DND-41 (cell line): ENCODE results near the gene GPR108.
"Not testable (repeated sequence)": the region's sequence is repeated elsewhere in the genome, so short reads cannot be mapped to it uniquely, and the experiment has no call there.

Experiments used
- ATAC-seq: fragments of 200-7000 bp; cut with Tn5 transposase; 3 replicates; pipeline ENCODE4 v1.9.1; 2021; ENCODE audit warnings: low read depth; ENCODE audit not compliant: insufficient read depth
- DNase-seq: peaks from one replicate; pipeline ENCODE4 v3.0.0-alpha.2; 2020
- H2AFZ ChIP-seq: 2 replicates; pipeline ENCODE4 v1.6.0; 2012; ENCODE audit warnings: low read depth, low read length
- H3K27ac ChIP-seq: 2 replicates; pipeline ENCODE4 v1.5.1; 2012; ENCODE audit warnings: low read length, inconsistent platforms
- H3K27me3 ChIP-seq: fragments of 200-600 bp; sonication (generic); 2 replicates; pipeline ENCODE4 v1.6.0; 2012; ENCODE audit warnings: low read length, mild to moderate bottlenecking, inconsistent platforms; ENCODE audit not compliant: insufficient read depth, poor library complexity
- H3K36me3 ChIP-seq: 2 replicates; pipeline ENCODE4 v1.5.1; 2012; ENCODE audit warnings: low read length, inconsistent platforms; ENCODE audit not compliant: insufficient read depth
- H3K4me1 ChIP-seq: 2 replicates; pipeline ENCODE4 v1.5.1; 2012; ENCODE audit warnings: mild to moderate bottlenecking, low read length; ENCODE audit not compliant: insufficient read depth
- H3K4me2 ChIP-seq: 2 replicates; pipeline ENCODE4 v1.6.0; 2012; ENCODE audit warnings: mild to moderate bottlenecking, moderate library complexity, low read length, inconsistent platforms; ENCODE audit not compliant: insufficient read depth
- H3K4me3 ChIP-seq, 2 experiments: fragments of 200-600 bp in 1 of 2; shearing (Covaris generic) in 1 of 2; 2 replicates each; pipeline ENCODE4 v1.5.1; 2012 to 2016; ENCODE audit warnings: inconsistent platforms in 2 of 2, low read length in 2 of 2, mild to moderate bottlenecking in 2 of 2, low read depth in 1 of 2, moderate library complexity in 1 of 2
- H3K79me2 ChIP-seq: 2 replicates; pipeline ENCODE4 v1.6.0; 2012; ENCODE audit warnings: low read length, inconsistent platforms; ENCODE audit not compliant: insufficient read depth
- H3K9ac ChIP-seq: 2 replicates; pipeline ENCODE4 v1.6.0; 2012; ENCODE audit warnings: low read depth, mild to moderate bottlenecking, inconsistent platforms, low read length, moderate library complexity
- H3K9me3 ChIP-seq: 2 replicates; pipeline ENCODE4 v1.5.1; 2012; ENCODE audit warnings: low read length, moderate library complexity, mild to moderate bottlenecking, inconsistent platforms; ENCODE audit not compliant: insufficient read depth, severe bottlenecking
- H4K20me1 ChIP-seq: 2 replicates; pipeline ENCODE4 v1.6.0; 2012; ENCODE audit warnings: low read length; ENCODE audit not compliant: insufficient read depth
- CTCF ChIP-seq: IDR thresholded peaks from 2 replicates; pipeline ENCODE4 v1.5.1; 2012; ENCODE audit warnings: borderline replicate concordance, low read length, moderate library complexity, mild to moderate bottlenecking; ENCODE audit not compliant: poor library complexity, severe bottlenecking; ENCODE audit errors: extremely low read depth
- EZH2 ChIP-seq: IDR thresholded peaks from 3 replicates; pipeline ENCODE4 v1.6.1; 2012; ENCODE audit warnings: borderline replicate concordance, low read depth, mild to moderate bottlenecking, moderate library complexity, low read length, inconsistent platforms; ENCODE audit not compliant: severe bottlenecking

GPR108 gene

DNA sequence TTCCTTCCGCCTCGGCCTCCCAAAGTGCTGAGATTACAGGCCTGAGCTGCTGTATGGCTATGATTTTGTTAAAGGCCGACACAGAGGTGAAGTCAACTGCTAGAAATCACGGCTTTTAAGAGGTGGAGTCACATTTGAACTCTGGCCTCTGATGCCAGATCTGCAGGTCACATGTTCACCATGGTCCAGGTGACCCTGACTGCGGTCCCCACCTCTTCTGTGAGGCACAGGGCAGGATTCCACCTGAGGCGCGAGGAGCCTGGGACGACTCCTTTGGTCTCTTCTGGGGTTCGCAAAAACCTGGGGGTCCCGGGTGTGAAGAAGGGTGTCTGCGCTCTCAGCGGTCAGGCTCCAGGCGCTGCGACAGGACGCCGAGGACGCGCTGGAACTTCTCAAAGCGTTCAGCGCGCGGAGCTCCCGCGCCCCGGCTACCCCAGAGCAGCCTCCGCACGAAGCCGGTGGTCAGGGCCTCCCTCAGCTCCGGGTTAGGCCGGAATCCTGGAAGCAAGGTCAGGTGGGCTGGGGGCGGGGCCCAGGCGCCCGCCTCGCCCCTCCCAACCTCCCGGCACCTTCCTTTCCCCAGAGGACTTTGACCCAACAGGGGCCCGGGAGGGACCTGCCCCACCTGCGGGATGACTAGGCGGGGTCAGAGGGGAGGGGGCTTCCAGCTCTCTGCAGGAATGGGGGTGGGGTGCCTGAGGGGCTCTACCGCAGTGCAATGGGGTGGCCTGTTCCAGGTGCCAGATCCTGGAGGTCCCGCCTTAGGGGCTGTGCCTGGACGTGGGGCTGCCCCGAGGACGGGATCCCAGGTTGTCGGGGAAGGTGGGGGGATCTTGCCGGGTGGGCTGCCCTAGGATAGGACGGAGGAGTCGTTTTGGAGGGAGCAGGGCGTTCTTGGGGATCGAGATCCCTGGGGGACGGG is 15.1 kb upstream of the GPR108 start:
- peak overlapping the region; percentile 88 for H2AFZ ChIP-seq
- no peak for TF ChIP-seq EZH2
- no peak for TF ChIP-seq CTCF
- H3K4me3 ChIP-seq = peak overlapping the region in 1 of 2 experiments; percentile 60; a peak in 2 of 4 replicates
- H3K79me2 ChIP-seq = no peaks in the 10 kb centered on the region
- H3K9me3 ChIP-seq = no peaks in the 10 kb centered on the region
- no peaks in the 10 kb centered on the region for H3K27me3 ChIP-seq
- H3K36me3 ChIP-seq = peaks cover 12% of the 10 kb centered on the region
- no peaks in the 10 kb centered on the region for H4K20me1 ChIP-seq
- ATAC-seq (no peak), DNase-seq (no peak)
- H3K4me2 ChIP-seq = peak overlapping the region; percentile 89
- peaks cover 16% of the 10 kb centered on the region for H3K4me1 ChIP-seq
- peak overlapping the region; percentile 69; the same call in 1 of the 2 replicates for H3K27ac ChIP-seq
- peak overlapping the region; percentile 49; the same call in 1 of the 2 replicates for H3K9ac ChIP-seq

- Histone ChIP-seq H3K27me3 (no peaks in the 10 kb centered on the region), H3K4me3 (no peak overlapping the region), H3K9me3 (no peaks in the 10 kb centered on the region), H3K27ac (no peak overlapping the region), H3K79me2 (no peaks in the 10 kb centered on the region), H4K20me1 (no peaks in the 10 kb centered on the region), H3K9ac (no peak overlapping the region), H2AFZ (no peak overlapping the region), H3K36me3 (peaks cover 12% of the 10 kb centered on the region), H3K4me2 (no peak overlapping the region), H3K4me1 (peaks cover 16% of the 10 kb centered on the region)
- no peak for TF ChIP-seq EZH2
- TF ChIP-seq CTCF = no peak
- DNase-seq = no peak
- ATAC-seq = no peak
These were observed 13.8 kb upstream of the GPR108 start for GRCh38 chr19:6751189-6751588.

GRCh38 chr19:6750062-6750461 is 12.7 kb upstream of the GPR108 start:
- Histone ChIP-seq H3K27me3 (no peaks in the 10 kb centered on the region), H3K79me2 (no peaks in the 10 kb centered on the region), H3K4me3 (no peak overlapping the region), H4K20me1 (no peaks in the 10 kb centered on the region), H2AFZ (no peak overlapping the region), H3K36me3 (peaks cover 17% of the 10 kb centered on the region), H3K4me1 (peaks cover 16% of the 10 kb centered on the region), H3K4me2 (no peak overlapping the region), H3K9ac (no peak overlapping the region), H3K9me3 (no peaks in the 10 kb centered on the region), H3K27ac (no peak overlapping the region)
- no peak for ATAC-seq
- no peak for DNase-seq
- TF ChIP-seq CTCF (no peak), EZH2 (no peak)

- not testable (repeated sequence) for H3K4me3 ChIP-seq, H2AFZ ChIP-seq, H3K27me3 ChIP-seq, H3K9me3 ChIP-seq, H3K27ac ChIP-seq, ATAC-seq, DNase-seq, H3K9ac ChIP-seq, H3K4me1 ChIP-seq, H3K4me2 ChIP-seq, H4K20me1 ChIP-seq, H3K79me2 ChIP-seq
- peaks cover 31% of the 10 kb centered on the region for H3K36me3 ChIP-seq
These were observed 11.2 kb upstream of the GPR108 start for GRCh38 chr19:6748543-6748942.
